ENCODE results near the gene AXL.

- no peak for TF ChIP-seq EZH2 (IDR thresholded peaks at IDR 0.05; ENCODE audit: low read depth, low read length, severe bottlenecking)
- no peak for TF ChIP-seq TCF12 (IDR thresholded peaks at IDR 0.05; ENCODE audit: low read depth, low read length)
- TF ChIP-seq TAF1 (IDR thresholded peaks at IDR 0.05; ENCODE audit: low read depth, low read length), result no peak
- TF ChIP-seq RXRA (IDR thresholded peaks at IDR 0.05; ENCODE audit: insufficient read depth, low read depth, low read length), result no peak
- TF ChIP-seq, protein P1, sequence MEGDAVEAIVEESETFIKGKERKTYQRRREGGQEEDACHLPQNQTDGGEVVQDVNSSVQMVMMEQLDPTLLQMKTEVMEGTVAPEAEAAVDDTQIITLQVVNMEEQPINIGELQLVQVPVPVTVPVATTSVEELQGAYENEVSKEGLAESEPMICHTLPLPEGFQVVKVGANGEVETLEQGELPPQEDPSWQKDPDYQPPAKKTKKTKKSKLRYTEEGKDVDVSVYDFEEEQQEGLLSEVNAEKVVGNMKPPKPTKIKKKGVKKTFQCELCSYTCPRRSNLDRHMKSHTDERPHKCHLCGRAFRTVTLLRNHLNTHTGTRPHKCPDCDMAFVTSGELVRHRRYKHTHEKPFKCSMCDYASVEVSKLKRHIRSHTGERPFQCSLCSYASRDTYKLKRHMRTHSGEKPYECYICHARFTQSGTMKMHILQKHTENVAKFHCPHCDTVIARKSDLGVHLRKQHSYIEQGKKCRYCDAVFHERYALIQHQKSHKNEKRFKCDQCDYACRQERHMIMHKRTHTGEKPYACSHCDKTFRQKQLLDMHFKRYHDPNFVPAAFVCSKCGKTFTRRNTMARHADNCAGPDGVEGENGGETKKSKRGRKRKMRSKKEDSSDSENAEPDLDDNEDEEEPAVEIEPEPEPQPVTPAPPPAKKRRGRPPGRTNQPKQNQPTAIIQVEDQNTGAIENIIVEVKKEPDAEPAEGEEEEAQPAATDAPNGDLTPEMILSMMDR (IDR thresholded peaks at IDR 0.05; ENCODE audit: control extremely low read depth in 1 of 3, insufficient read depth in 1 of 3, low read depth in 1 of 3, low read length in 3 of 3), result no peak
- no peak for TF ChIP-seq CHD1 (IDR thresholded peaks at IDR 0.05; ENCODE audit: low read depth, low read length)
- TF ChIP-seq YY1 (IDR thresholded peaks at IDR 0.05; ENCODE audit: low read depth, low read length), result no peak
- TF ChIP-seq, protein P2, sequence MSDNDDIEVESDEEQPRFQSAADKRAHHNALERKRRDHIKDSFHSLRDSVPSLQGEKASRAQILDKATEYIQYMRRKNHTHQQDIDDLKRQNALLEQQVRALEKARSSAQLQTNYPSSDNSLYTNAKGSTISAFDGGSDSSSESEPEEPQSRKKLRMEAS (IDR thresholded peaks at IDR 0.05), result no peak
- TF ChIP-seq, protein P3, sequence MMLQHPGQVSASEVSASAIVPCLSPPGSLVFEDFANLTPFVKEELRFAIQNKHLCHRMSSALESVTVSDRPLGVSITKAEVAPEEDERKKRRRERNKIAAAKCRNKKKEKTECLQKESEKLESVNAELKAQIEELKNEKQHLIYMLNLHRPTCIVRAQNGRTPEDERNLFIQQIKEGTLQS (IDR thresholded peaks at IDR 0.05; ENCODE audit: insufficient read depth, low read depth, low read length), result no peak
- TF ChIP-seq POLR2AphosphoS5 (IDR thresholded peaks at IDR 0.05; ENCODE audit: low read depth, low read length), result no peak
- TF ChIP-seq BCL11A (IDR thresholded peaks at IDR 0.05; ENCODE audit: low read depth in 2 of 2, low read length in 2 of 2), result no peak
- TF ChIP-seq HDAC6 (IDR thresholded peaks at IDR 0.05; ENCODE audit: low read depth, low read length), result no peak
- no peak for TF ChIP-seq SP2 (IDR thresholded peaks at IDR 0.05; ENCODE audit: low read length)
- no peak for TF ChIP-seq RBBP5 (IDR thresholded peaks at IDR 0.05; ENCODE audit: borderline replicate concordance, low read depth, low read length)
Measured at GRCh38 chr19:41249707-41250423, 30.8 kb downstream of the AXL start.

Data from H1 (cell line).